Activated CD4-positive, alpha-beta T cell treated with anti-CD3 and anti-CD28 coated beads, Interleukin-2, Interleukin-4, amounts not matched to agents 100 ng/mL and 50 ng/mL, durations not matched to agents 16 hours and 8 hours (primary cell): Measurements from ENCODE around the gene RBFOX2.

Experiments used
- DNase-seq: peaks from one replicate; pipeline ENCODE4 v3.0.0-alpha.2; 2020; ENCODE audit warnings: low spot score

Gene RBFOX2

GRCh38 chr22:35896111-35896705, 132.4 kb downstream of the RBFOX2 start:
- DNase-seq, result no peak

GRCh38 chr22:35894937-35895708, 133.5 kb downstream of the RBFOX2 start:
- DNase-seq, result no peak

- DNase-seq, result no peak
Observed at GRCh38 chr22:35894464-35894878, 134.2 kb downstream of the RBFOX2 start.

- no peak for DNase-seq
Observed at GRCh38 chr22:35893698-35894097, 134.9 kb downstream of the RBFOX2 start.

GRCh38 chr22:35892192-35892591, 136.4 kb downstream of the RBFOX2 start:
- DNase-seq, result no peak

GRCh38 chr22:35891442-35891841, 137.2 kb downstream of the RBFOX2 start:
- no peak for DNase-seq

GRCh38 chr22:35889071-35889470, 139.6 kb downstream of the RBFOX2 start:
- no peak for DNase-seq

GRCh38 chr22:35888181-35888870, 140.3 kb downstream of the RBFOX2 start:
- no peak for DNase-seq

GRCh38 chr22:35887296-35887875, 141.2 kb downstream of the RBFOX2 start:
- DNase-seq, result no peak

GRCh38 chr22:35886309-35886708, 142.3 kb downstream of the RBFOX2 start:
- DNase-seq, result no peak

GRCh38 chr22:35884529-35884928, 144.1 kb downstream of the RBFOX2 start:
- no peak for DNase-seq

GRCh38 chr22:35883031-35883620, 145.5 kb downstream of the RBFOX2 start:
- no peak for DNase-seq

GRCh38 chr22:35882211-35883030, 146.2 kb downstream of the RBFOX2 start:
- DNase-seq, result no peak

- no peak for DNase-seq
Observed at GRCh38 chr22:35879351-35879750, 149.3 kb downstream of the RBFOX2 start.

GRCh38 chr22:35873426-35873825, 155.2 kb downstream of the RBFOX2 start:
- DNase-seq, result no peak

- no peak for DNase-seq
Observed at GRCh38 chr22:35872451-35872850, 156.2 kb downstream of the RBFOX2 start.

GRCh38 chr22:35870517-35871293, 157.9 kb downstream of the RBFOX2 start:
- DNase-seq, result no peak

GRCh38 chr22:35868938-35869337, 159.7 kb downstream of the RBFOX2 start:
- DNase-seq, result no peak

- DNase-seq, result no peak
Observed at GRCh38 chr22:35866651-35867050, 162.0 kb downstream of the RBFOX2 start.

- DNase-seq, result no peak
Observed at GRCh38 chr22:35864545-35865165, 164.0 kb downstream of the RBFOX2 start.
